Transverse colon (tissue), 4 donors: Measurements from ENCODE around the gene PKIG. TPM values are rescaled to one million over a fixed set of nuclear protein-coding genes. Genes with fewer than 3 reads are reported as not detected.

Experiments
- DNase-seq: peaks from one replicate; pipeline ENCODE4 v3.0.0-alpha.2; 2019
- H3K27ac ChIP-seq, 4 donors: fragments of 200-600 bp; sonication (generic); 2 replicates each; pipeline ENCODE4 v1.5.1; 2016 to 2018; ENCODE audit warnings: inconsistent platforms in 4 of 4
- H3K27me3 ChIP-seq: fragments of 200-600 bp; sonication (generic); 2 replicates; pipeline ENCODE4 v1.5.1; 2017; ENCODE audit warnings: inconsistent platforms
- H3K36me3 ChIP-seq, 4 donors: fragments of 200-600 bp; sonication (generic); 2 replicates each; pipeline ENCODE4 v1.5.1; 2017 to 2019; ENCODE audit warnings: inconsistent platforms in 4 of 4
- H3K4me1 ChIP-seq, 4 donors: fragments of 200-600 bp; sonication (generic); 2 replicates each; pipeline ENCODE4 v1.5.1; 2017 to 2020; ENCODE audit warnings: inconsistent platforms in 4 of 4
- H3K4me3 ChIP-seq, 4 donors: fragments of 200-600 bp; sonication (generic); 1 replicate in 1 of 4; 2 replicates in 3 of 4; pipeline versions ENCODE4 v1.5.1 to v1.6.1; 2017 to 2019; ENCODE audit warnings: inconsistent platforms in 4 of 4
- H3K9me3 ChIP-seq, 2 donors: fragments of 200-600 bp; sonication (generic); 2 replicates each; pipeline ENCODE4 v1.5.1; 2017 to 2019; ENCODE audit warnings: inconsistent platforms in 2 of 2
- CTCF ChIP-seq, 5 experiments: fragments of 200-600 bp in 3 of 5; fragments of 450-650 bp in 2 of 5; sonication (generic) in 3 of 5; IDR thresholded peaks; 1 replicate in 2 of 5; 2 replicates in 3 of 5; pipeline ENCODE4 v1.5.1; 2016 to 2017; ENCODE audit warnings: antibody characterized with exemption in 5 of 5, inconsistent platforms in 3 of 5, mild to moderate bottlenecking in 2 of 5, moderate library complexity in 1 of 5
- EP300 ChIP-seq: sonication (generic); formaldehyde crosslinking; IDR thresholded peaks from one replicate; pipeline ENCODE4 v1.6.1; 2017; ENCODE audit warnings: antibody characterized with exemption, low read depth
- POLR2A ChIP-seq: fragments of 450-650 bp; IDR thresholded peaks from one replicate; pipeline ENCODE4 v1.6.1; 2016; ENCODE audit warnings: antibody characterized with exemption, mild to moderate bottlenecking, moderate library complexity
- POLR2AphosphoS5 ChIP-seq, 3 donors: sonication (generic); formaldehyde crosslinking; IDR thresholded peaks; one replicate each; pipeline ENCODE4 v1.6.1; 2016; ENCODE audit warnings: antibody characterized with exemption in 3 of 3
- WGBS, 2 donors: methylation state at CpG; one replicate each; pipeline ENCODE4 v1.1.5; 2018; ENCODE audit warnings: low coverage in 1 of 2; 5-methylcytosine and 5-hydroxymethylcytosine counted together
- in situ Hi-C, 4 donors: fragments of 200-750 bp; cut with MboI; loops; one replicate each; pipeline versions ENCODE4 v1.15.0 to v1.15.1; 2017; ENCODE audit warnings: low sequenced_read_pairs in 3 of 4, low pct_ligation_motif_present in 1 of 4, low pct_unique_long_range_greater_than_20kb in 1 of 4
- intact Hi-C: fragments of 100-400 bp; cut with DNase I; formaldehyde crosslinking; loops from one replicate; pipeline ENCODE4 v1.15.1; 2023; ENCODE audit warnings: low total_unique reads
- total RNA-seq, 4 donors: library from RNA; depleted of rRNA; stranded (reverse); fragments of >200 nt; gene quantifications; one replicate each; pipeline ENCODE4 v1.1.0, GENCODE V29; 2016

PKIG gene
- total RNA-seq, 4 donors from 2014 or later = 40.8 to 106 (median 80.4) TPM

DNA sequence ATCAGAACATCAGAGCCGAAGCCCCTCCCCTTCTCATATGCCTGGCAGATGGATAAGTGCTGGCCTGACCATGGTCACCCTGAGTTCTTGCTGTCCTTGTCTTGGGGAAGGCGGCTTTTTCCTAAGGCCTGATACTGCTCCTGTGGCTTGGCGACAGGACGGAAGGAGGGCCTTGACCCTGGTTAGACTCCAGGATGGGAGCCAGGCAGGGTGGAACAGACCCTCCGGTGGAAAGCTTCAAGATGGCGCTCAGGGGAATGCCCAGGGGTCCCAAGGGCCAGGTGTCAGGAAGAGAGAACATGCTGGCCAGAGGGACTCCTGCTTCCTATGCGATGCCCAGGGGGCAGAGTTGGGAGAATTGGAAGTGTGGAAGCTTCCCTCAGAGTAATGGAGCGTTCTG lies 39.6 kb downstream of the PKIG start:
- in situ Hi-C loops (loop anchor here (25.0 kb wide), 2 partner anchors 235 to 410 kb away; partner anchors contain the start of gene OSER1 (in 4 of the 4)), intact Hi-C loops (no loop called here)
- 94% methylated on average over 8 of the region's 8 CpGs; no CpG with 5 or more reads in 1 of the 2 donors for WGBS, 2 donors
- H3K4me1 ChIP-seq = peaks cover 0 to 9% (median 0%) of the 10 kb centered on the region in 4 donors
- no peak overlapping the region for H3K27ac ChIP-seq
- no peak overlapping the region for H3K4me3 ChIP-seq
- H3K27me3 ChIP-seq = no peaks in the 10 kb centered on the region
- H3K9me3 ChIP-seq = no peaks in the 10 kb centered on the region
- no peak for DNase-seq
- no peak for TF ChIP-seq POLR2AphosphoS5 (IDR thresholded peaks at IDR 0.05)
- TF ChIP-seq EP300 = no peak
- no peak for TF ChIP-seq POLR2A
- TF ChIP-seq CTCF (IDR thresholded peaks at IDR 0.05) = no peak
- peaks cover 0 to 8% (median 3%) of the 10 kb centered on the region in 4 donors for H3K36me3 ChIP-seq

DNA sequence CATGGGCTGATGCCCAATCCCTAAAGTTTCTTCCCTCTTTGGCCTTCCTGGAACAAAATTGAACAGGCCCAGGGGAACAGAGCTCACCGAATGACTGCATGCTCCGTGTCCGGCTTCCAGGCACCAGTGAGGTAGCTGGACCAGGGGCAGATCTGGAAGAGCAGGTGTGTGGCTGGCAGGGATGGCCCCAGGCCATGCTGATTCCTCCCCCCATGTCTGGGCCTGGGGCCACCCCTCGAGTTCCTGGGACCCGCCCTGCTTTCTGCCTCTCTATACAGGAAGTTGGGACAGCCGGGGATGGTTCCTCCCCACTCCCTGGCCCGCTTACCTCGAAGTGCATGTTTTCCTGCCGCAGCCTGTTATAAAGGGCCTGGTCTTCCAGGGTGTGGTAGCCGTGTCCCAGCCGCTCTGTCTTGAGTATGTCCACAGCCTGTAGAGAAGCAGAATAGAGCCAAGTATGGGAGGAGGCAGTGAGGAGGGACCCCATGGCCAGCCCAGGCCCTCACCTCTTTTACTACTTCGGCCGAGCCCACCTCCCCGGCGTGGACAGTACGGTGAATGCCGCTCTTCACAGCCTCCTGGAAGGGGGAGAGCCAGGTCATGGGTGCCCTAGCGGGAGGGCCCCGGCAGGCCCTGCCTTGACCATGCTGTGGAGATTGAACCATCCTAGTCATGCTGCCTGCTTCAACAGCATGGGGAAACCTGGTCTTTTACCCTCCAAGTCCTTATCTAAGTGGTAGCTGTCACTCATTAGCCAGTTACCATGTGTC lies 40.3 kb downstream of the PKIG start:
- H3K9me3 ChIP-seq = no peaks in the 10 kb centered on the region
- in situ Hi-C loops = loop anchor here (25.0 kb wide), 2 partner anchors 235 to 410 kb away; partner anchors contain the start of gene OSER1 (in 4 of the 4)
- intact Hi-C loops = no loop called here
- H3K36me3 ChIP-seq = peaks cover 0 to 8% (median 3%) of the 10 kb centered on the region in 4 donors
- H3K4me1 ChIP-seq = peaks cover 0 to 9% (median 0%) of the 10 kb centered on the region in 4 donors
- no peak for DNase-seq
- WGBS, 2 donors = 93% methylated on average over 18 of the region's 19 CpGs; no CpG with 5 or more reads in 1 of the 2 donors
- no peaks in the 10 kb centered on the region for H3K27me3 ChIP-seq
- no peak overlapping the region for H3K4me3 ChIP-seq
- H3K27ac ChIP-seq = no peak overlapping the region
- TF ChIP-seq POLR2A (no peak), EP300 (no peak), POLR2AphosphoS5 (IDR thresholded peaks at IDR 0.05) (no peak), CTCF (IDR thresholded peaks at IDR 0.05) (no peak)

GRCh38 chr20:44624152-44624551 lies 41.8 kb downstream of the PKIG start:
- intact Hi-C loops = no loop called here
- DNase-seq = no peak
- H3K4me3 ChIP-seq = no peak overlapping the region
- 100% methylated on average over 3 of the region's 4 CpGs; no CpG with 5 or more reads in 1 of the 2 donors for WGBS, 2 donors
- TF ChIP-seq POLR2A (no peak), EP300 (no peak), CTCF (IDR thresholded peaks at IDR 0.05) (no peak), POLR2AphosphoS5 (IDR thresholded peaks at IDR 0.05) (no peak)
- no peaks in the 10 kb centered on the region for H3K9me3 ChIP-seq
- H3K27me3 ChIP-seq = no peaks in the 10 kb centered on the region
- no peaks in the 10 kb centered on the region for H3K4me1 ChIP-seq
- in situ Hi-C loops = loop anchor here (25.0 kb wide), 2 partner anchors 237 to 412 kb away; partner anchors contain the start of gene OSER1 (in 4 of the 4)
- no peaks in the 10 kb centered on the region for H3K36me3 ChIP-seq
- no peak overlapping the region for H3K27ac ChIP-seq

- WGBS, 2 donors = 87 to 92% methylated on average over 4 to 6 of the region's 6 CpGs
- Histone ChIP-seq H3K27ac (no peak overlapping the region), H3K27me3 (no peaks in the 10 kb centered on the region), H3K36me3 (no peaks in the 10 kb centered on the region), H3K9me3 (no peaks in the 10 kb centered on the region), H3K4me3 (no peak overlapping the region), H3K4me1 (no peaks in the 10 kb centered on the region)
- in situ Hi-C loops (loop anchor here (25.0 kb wide), 2 partner anchors 238 to 413 kb away; partner anchors contain the start of gene OSER1 (in 4 of the 4)), intact Hi-C loops (no loop called here)
- no peak for DNase-seq
- TF ChIP-seq CTCF (IDR thresholded peaks at IDR 0.05) (no peak), POLR2A (no peak), POLR2AphosphoS5 (IDR thresholded peaks at IDR 0.05) (no peak), EP300 (no peak)
Observed at GRCh38 chr20:44624743-44625271, 42.4 kb downstream of the PKIG start.
